GM19467 (cell line): Measurements from ENCODE around the gene MTCL3.
"Not testable (repeated sequence)": the region's sequence is repeated elsewhere in the genome, so short reads cannot be mapped to it uniquely, and the experiment has no call there.

Experiments
- ATAC-seq: cut with Tn5 transposase; IDR thresholded peaks from one replicate; pipeline ENCODE4 v1.9.1; 2021; ENCODE audit warnings: mild to moderate bottlenecking, moderate library complexity; ENCODE audit not compliant: unreplicated experiment

Gene MTCL3

GRCh38 chr6:127439718-127440117 lies 79.4 kb downstream of the MTCL3 start:
- no peak for ATAC-seq

GRCh38 chr6:127436578-127437110 lies 82.5 kb downstream of the MTCL3 start:
- no peak for ATAC-seq

- no peak for ATAC-seq
Observed at GRCh38 chr6:127435626-127436220, 83.4 kb downstream of the MTCL3 start.

GRCh38 chr6:127434651-127435050 lies 84.5 kb downstream of the MTCL3 start:
- ATAC-seq: no peak

GRCh38 chr6:127428562-127428961 lies 90.6 kb downstream of the MTCL3 start:
- ATAC-seq: not testable (repeated sequence)

GRCh38 chr6:127423921-127424320 lies 95.2 kb downstream of the MTCL3 start:
- no peak for ATAC-seq
